ENCODE data around the gene PRDM16. TPM values are rescaled to one million over a fixed set of nuclear protein-coding genes. Genes with fewer than 3 reads are reported as not detected.

PRDM16 gene
- total RNA-seq, 1 donor from 2014 or later = 5.6 TPM

- H3K36me3 ChIP-seq (ENCODE audit: control insufficient read depth, insufficient read depth, low read length) = no peaks in the 10 kb centered on the region
- DNase-seq (ENCODE audit: low read depth) = no peak
- no peak for TF ChIP-seq CTCF (IDR thresholded peaks at IDR 0.05; ENCODE audit: insufficient read depth, low read length, poor library complexity, severe bottlenecking)
- peaks cover 9% of the 10 kb centered on the region for H3K27me3 ChIP-seq (ENCODE audit: control insufficient read depth, insufficient read depth, low read length)
- H3K4me3 ChIP-seq (ENCODE audit: low read depth, low read length) = no peak overlapping the region
Measured at GRCh38 chr1:3450202-3450863, 381.3 kb downstream of the PRDM16 start.

- no peak for DNase-seq (ENCODE audit: low read depth)
- peaks cover 8% of the 10 kb centered on the region for H3K27me3 ChIP-seq (ENCODE audit: control insufficient read depth, insufficient read depth, low read length)
- TF ChIP-seq CTCF (IDR thresholded peaks at IDR 0.05; ENCODE audit: insufficient read depth, low read length, poor library complexity, severe bottlenecking) = no peak
- no peak overlapping the region for H3K4me3 ChIP-seq (ENCODE audit: low read depth, low read length)
- no peaks in the 10 kb centered on the region for H3K36me3 ChIP-seq (ENCODE audit: control insufficient read depth, insufficient read depth, low read length)
Measured at GRCh38 chr1:3450983-3451382, 382.0 kb downstream of the PRDM16 start.

DNA sequence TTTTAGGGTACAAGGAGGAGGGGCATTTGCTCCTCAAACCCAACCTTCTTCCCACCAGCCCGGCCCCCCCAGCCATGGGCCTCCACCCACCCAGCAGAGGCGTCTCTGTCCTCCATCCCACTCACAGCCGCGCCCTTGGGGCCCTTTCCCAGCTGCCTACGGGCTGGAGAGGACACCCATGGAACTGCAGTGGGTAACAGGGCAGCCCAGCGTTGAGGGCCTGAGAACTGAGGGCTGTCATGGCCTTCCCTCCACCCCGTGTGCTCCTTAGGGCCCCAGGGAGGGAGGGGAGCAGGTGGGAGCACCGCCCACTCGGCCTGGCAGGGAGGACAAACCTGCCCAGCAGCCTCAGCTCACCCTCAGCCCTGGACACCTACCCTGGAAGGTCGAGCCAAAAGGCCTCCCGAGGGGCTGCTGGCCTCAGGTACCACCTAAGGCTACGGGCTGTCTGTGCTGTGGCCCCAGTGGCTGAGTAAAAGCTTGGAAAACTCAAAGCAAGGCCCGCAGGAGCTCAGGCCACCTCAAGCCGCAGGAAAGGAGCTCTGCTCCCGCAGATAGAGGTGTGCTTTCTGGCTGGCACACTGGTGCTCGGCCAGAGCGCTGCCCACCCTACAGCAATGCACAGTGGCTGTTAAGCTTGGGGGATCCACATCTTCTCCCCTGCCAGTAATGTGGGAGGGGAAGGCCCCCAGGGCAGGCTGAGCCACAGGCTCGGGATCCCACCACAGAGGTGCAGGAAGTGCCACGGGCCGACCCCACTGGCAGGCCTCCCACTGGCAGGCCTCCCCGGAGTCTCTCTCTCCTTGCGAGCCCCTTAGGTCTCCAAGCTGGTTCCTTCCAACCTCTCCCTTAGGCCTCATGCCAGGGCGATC lies 383.2 kb downstream of the PRDM16 start:
- TF ChIP-seq CTCF (IDR thresholded peaks at IDR 0.05; ENCODE audit: insufficient read depth, low read length, poor library complexity, severe bottlenecking) = no peak
- DNase-seq (ENCODE audit: low read depth) = no peak

GRCh38 chr1:3452866-3453175 lies 383.8 kb downstream of the PRDM16 start:
- Histone ChIP-seq H3K27me3 (ENCODE audit: control insufficient read depth, insufficient read depth, low read length) (peaks cover 8% of the 10 kb centered on the region), H3K4me3 (ENCODE audit: low read depth, low read length) (no peak overlapping the region), H3K36me3 (ENCODE audit: control insufficient read depth, insufficient read depth, low read length) (no peaks in the 10 kb centered on the region)
- no peak for DNase-seq (ENCODE audit: low read depth)
- TF ChIP-seq CTCF (IDR thresholded peaks at IDR 0.05; ENCODE audit: insufficient read depth, low read length, poor library complexity, severe bottlenecking) = no peak

More for the DNA sequence above, 383.2 kb downstream of the PRDM16 start:
- Histone ChIP-seq H3K27me3 (ENCODE audit: control insufficient read depth, insufficient read depth, low read length) (peaks cover 8% of the 10 kb centered on the region), H3K4me3 (ENCODE audit: low read depth, low read length) (no peak overlapping the region), H3K36me3 (ENCODE audit: control insufficient read depth, insufficient read depth, low read length) (no peaks in the 10 kb centered on the region)

- Histone ChIP-seq H3K36me3 (ENCODE audit: control insufficient read depth, insufficient read depth, low read length) (no peaks in the 10 kb centered on the region), H3K27me3 (ENCODE audit: control insufficient read depth, insufficient read depth, low read length) (peaks cover 8% of the 10 kb centered on the region), H3K4me3 (ENCODE audit: low read depth, low read length) (no peak overlapping the region)
- TF ChIP-seq CTCF (IDR thresholded peaks at IDR 0.05; ENCODE audit: insufficient read depth, low read length, poor library complexity, severe bottlenecking) = peak; percentile 97
- DNase-seq (ENCODE audit: low read depth) = no peak
Measured at GRCh38 chr1:3453203-3453761, 384.3 kb downstream of the PRDM16 start.

Data from kidney epithelial cell (primary cell).